ENCODE data around the gene CHID1.

DNA sequence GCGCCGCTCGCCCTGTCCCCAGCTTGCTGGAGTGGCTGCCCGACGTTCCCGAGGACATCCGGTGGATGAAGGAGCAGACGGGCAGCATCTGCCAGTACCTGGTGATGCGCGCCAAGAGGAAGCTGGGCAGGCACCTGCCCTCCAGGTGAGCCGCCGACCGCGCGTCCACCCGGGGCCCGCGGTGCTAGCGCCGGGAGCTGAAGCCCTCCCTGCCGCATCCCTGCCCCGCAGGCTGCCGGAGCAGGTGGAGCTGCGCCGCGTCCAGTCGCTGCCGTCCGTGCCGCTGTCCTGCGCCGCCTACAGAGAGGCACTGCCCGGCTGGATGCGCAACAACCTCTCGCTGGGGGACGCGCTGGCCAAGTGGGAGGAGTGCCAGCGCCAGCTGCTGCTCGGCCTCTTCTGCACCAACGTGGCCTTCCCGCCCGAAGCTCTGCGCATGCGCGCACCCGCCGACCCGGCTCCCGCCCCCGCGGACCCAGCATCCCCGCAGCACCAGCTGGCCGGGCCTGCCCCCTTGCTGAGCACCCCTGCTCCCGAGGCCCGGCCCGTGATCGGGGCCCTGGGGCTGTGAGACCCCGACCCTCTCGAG is 86.2 kb downstream of the CHID1 start:
- TF ChIP-seq, protein P1, sequence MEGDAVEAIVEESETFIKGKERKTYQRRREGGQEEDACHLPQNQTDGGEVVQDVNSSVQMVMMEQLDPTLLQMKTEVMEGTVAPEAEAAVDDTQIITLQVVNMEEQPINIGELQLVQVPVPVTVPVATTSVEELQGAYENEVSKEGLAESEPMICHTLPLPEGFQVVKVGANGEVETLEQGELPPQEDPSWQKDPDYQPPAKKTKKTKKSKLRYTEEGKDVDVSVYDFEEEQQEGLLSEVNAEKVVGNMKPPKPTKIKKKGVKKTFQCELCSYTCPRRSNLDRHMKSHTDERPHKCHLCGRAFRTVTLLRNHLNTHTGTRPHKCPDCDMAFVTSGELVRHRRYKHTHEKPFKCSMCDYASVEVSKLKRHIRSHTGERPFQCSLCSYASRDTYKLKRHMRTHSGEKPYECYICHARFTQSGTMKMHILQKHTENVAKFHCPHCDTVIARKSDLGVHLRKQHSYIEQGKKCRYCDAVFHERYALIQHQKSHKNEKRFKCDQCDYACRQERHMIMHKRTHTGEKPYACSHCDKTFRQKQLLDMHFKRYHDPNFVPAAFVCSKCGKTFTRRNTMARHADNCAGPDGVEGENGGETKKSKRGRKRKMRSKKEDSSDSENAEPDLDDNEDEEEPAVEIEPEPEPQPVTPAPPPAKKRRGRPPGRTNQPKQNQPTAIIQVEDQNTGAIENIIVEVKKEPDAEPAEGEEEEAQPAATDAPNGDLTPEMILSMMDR (conservative IDR thresholded peaks at IDR 0.05; ENCODE audit: low read length): no peak
- no peak for TF ChIP-seq EZH2phosphoT487 (IDR thresholded peaks at IDR 0.05; ENCODE audit: borderline replicate concordance, low read depth, low read length)

Measured in OCI-LY7 (cell line).